Left lobe of liver (tissue), 2 donors: Measurements from ENCODE around the gene FAHD2B. TPM values are rescaled to one million over a fixed set of nuclear protein-coding genes. Genes with fewer than 3 reads are reported as not detected.
"Not testable (repeated sequence)": the region's sequence is repeated elsewhere in the genome, so short reads cannot be mapped to it uniquely, and the experiment has no call there.

Source experiments
- ATAC-seq: fragments of 200-7000 bp; cut with Tn5 transposase; one replicate; pipeline ENCODE4 v1.9.1; 2020; ENCODE audit warnings: mild to moderate bottlenecking, moderate library complexity
- DNase-seq: peaks from one replicate; pipeline ENCODE4 v3.0.0-alpha.2; 2020; ENCODE audit warnings: low spot score
- total RNA-seq: library from RNA; stranded (reverse); gene quantifications from one replicate; pipeline ENCODE4 v1.2.1, GENCODE V29; 2021
- donor health status: DM: no; HTN: no; CAD: no; lungs with moderate emphysema.
- donor health status: DM: no; HTN: yes; CAD: no.

The FAHD2B gene, protein sequence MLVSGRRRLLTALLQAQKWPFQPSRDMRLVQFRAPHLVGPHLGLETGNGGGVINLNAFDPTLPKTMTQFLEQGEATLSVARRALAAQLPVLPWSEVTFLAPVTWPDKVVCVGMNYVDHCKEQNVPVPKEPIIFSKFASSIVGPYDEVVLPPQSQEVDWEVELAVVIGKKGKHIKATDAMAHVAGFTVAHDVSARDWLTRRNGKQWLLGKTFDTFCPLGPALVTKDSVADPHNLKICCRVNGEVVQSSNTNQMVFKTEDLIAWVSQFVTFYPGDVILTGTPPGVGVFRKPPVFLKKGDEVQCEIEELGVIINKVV
- 3.9 TPM for total RNA-seq

GRCh38 chr2:97094772-97095611 is at the start of gene FAHD2B:
TSS of gene FAHD2B (minus strand) at chr2:97094882. CDS start at chr2:97091706, 3,176 bp downstream.
- DNase-seq = peak; percentile 77
- ATAC-seq = peak; percentile 95

DNA sequence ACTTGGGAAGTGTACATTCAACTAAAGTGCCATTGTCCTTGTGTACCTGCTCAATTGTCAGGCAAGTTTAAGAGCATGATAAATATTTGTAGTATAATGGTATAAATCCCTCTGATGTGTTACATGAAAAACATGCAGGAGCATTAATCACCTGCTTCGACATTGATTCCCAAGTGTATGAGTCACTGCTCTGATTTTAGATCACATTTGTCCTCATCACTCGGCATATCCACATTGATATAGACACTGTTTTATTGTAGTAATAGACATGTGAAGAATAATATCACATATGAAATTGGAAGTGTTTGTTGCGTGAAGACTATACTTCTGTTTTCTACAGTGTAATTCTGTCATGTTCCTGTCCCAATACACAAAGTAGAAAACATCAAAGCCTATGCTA is 49.3 kb upstream of the FAHD2B start:
- not testable (repeated sequence) for ATAC-seq, DNase-seq

DNA sequence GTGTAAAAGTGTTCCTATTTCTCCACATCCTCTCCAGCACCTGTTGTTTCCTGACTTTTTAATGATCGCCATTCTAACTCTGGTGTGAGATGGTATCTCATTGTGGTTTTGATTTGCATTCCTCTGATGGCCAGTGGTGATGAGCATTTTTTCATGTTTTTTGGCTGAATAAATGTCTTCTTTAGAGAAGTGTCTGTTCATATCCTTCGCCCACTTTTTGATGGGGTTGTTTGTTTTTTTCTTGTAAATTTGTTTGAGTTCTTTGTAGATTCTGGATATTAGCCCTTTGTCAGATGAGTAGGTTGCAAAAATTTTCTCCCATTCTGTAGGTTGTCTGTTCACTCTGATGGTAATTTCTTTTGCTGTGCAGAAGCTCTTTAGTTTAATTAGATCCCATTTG is 34.4 kb upstream of the FAHD2B start:
- not testable (repeated sequence) for DNase-seq, ATAC-seq

DNA sequence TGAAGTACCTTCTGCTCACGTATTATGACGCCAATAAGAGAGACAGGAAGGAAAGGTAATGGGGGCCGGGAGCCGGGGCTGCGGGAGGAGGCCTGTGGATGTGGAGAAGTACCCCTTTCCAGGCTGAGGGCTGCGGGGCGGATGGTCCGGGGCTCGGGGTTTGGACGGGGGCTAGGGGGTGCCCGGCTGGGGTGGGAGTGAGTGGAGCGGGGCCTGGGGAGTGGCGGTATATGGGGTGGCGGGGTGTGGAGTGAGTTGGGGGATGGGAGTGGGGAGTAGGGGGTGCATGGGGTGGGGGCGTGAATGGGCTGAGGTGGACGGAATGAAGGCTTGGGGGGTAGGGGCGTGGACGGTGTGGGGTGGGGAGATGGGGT is 19.2 kb upstream of the FAHD2B start:
- not testable (repeated sequence) for DNase-seq
- peak; percentile 2 for ATAC-seq

GRCh38 chr2:97113050-97113881 is 18.6 kb upstream of the FAHD2B start, which contains the start of gene ANKRD36:
TSS of gene ANKRD36 (plus strand) at chr2:97113153. CDS start at chr2:97113740, 587 bp downstream.
- DNase-seq (peak; percentile 80), ATAC-seq (peak; percentile 87)

DNA sequence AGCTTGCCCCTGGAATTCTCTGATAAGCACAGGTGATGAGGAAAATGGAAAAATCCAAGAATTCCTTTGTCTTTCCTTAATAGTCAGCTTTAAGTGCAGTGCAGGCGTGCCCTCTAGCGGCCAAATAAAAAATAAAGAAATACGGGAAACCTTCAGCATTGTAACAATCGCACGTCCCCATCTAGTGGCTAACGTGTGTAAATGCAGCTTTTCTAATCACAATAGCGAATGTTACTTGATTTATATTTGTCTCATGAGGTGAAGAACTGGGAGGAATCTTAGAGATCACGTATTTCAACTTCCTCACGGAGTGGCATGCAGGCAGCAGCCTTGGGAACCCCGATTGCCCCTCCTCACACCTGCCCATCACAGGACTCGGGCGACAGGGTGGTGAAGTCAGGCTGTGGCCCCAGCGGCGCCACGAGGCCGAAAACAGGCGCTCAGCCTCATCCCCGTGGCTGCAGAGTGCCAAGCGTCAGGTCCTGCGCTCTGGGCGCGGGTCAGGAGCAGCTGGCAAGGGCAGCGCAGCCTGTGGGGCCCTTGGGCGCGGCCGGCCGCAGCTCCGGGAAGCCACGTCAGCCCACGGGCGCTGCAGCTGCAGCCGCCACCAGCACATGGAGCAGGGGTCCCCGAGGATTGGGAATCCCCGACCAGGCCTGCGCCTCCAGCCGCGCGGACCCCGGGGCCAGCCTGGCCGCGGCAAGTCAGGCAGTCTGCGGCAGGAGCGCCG is 17.8 kb upstream of the FAHD2B start:
- ATAC-seq (peak; percentile 95), DNase-seq (peak; percentile 70)

GRCh38 chr2:97111246-97111645 is 16.6 kb upstream of the FAHD2B start:
- not testable (repeated sequence) for ATAC-seq, DNase-seq

- not testable (repeated sequence) for ATAC-seq, DNase-seq
Measured at GRCh38 chr2:97106878-97107277, 12.2 kb upstream of the FAHD2B start.

- ATAC-seq, DNase-seq: not testable (repeated sequence)
Measured at GRCh38 chr2:97098786-97099372, 4.2 kb upstream of the FAHD2B start.

DNA sequence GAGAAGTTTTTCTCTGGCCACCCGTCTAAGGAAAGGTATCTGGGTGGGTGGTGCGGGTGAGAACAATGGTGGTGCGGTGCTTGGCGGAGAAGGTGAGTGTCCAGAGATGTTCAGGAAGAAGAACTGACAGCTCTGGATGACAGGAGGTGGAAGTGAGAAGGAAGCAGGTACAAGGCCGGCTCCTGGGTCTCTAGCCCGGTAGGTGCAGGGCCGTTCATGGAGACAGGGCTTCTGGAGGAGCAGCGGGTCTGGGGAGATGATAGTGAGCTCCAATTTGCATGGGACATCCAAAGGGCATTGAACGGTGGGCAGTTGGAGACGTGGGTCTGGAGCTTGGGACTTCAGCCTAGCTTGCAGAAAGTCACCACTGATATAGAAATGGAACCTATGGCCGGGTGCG is 979 bp upstream of the FAHD2B start:
- no peak for DNase-seq
- no peak for ATAC-seq

GRCh38 chr2:97093983-97094771 is 505 bp downstream of the FAHD2B start:
- ATAC-seq = peak; percentile 14
- not testable (repeated sequence) for DNase-seq

DNA sequence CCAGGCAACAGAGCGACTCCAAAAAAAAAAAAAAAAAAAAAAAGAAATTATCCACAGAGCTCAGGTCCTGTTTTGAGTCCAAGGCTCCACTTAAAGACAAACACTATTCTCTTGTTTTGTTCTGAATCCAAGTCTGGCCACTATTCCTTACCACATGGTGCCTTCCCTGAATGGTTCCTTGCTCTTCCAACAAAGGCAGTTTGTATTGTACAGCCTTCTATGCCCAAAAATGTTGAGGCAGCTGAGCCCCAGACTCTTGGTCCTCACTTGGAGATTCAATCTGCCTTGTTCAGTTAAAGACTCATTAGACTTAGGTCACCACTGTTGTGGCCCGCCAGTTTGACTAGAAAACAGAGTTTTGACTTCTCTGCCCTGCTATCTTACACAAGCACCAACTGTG is 1.7 kb downstream of the FAHD2B start:
- not testable (repeated sequence) for ATAC-seq, DNase-seq

DNA sequence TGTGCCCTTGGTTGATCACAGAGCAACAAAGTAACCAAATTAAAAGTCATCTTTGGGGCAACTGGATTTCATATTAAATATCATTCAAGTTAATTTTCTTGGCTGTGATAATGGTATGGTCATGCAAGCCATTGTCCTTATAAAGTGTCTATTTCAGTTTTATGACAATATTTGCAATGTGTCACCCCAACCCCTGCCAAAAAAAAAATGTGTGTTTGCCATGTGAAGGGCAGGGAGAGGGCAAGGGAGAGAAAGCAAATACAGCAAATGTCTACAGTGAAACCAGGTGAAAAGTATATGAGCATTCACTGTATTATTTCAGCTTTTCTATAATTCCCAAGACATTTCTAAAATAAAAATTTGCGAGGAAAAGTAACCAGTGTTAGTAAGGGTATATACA is 6.0 kb downstream of the FAHD2B start:
- peak; percentile 56 for ATAC-seq
- not testable (repeated sequence) for DNase-seq

DNA sequence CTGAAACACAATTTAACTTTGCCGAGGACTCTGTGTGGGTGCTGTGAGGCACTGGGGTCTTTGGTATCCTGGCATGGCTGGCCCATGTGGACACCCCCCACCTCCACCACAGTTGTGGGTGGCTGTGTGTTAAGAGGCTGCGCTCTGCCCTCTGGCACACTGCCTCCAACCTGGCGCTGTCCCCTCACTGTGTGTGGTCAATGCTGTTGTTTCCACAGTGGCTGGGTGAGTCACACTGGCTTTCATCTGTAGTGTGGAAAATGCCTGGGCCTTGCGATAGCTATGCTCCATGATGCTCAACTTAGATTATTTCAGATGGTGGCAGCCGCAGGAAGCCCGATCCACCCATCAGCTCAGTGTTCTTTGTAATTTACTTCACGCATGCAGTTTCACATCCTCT is 9.6 kb downstream of the FAHD2B start:
- DNase-seq, ATAC-seq: not testable (repeated sequence)

DNA sequence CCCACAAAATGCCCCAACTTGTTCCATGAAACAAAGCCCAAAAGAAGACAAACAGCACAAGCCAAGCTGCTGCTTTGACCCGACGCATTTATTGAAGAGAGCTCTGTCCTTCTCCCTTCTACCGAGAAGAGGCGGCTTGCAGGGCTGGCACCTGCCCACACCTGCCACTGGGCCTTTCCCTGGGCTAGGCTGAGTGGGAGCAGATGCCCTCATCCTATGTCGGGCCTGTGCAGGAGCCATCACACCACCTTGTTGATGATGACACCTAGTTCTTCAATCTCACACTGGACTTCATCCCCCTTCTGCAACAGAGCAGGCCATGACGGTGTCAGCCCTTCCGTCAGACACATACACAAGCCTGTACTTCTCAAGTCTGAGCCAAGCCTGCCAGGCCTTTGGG is 11.2 kb downstream of the FAHD2B start:
- not testable (repeated sequence) for ATAC-seq, DNase-seq

GRCh38 chr2:97082206-97082605 is 12.5 kb downstream of the FAHD2B start:
- ATAC-seq = peak; percentile 26
- DNase-seq = not testable (repeated sequence)

DNA sequence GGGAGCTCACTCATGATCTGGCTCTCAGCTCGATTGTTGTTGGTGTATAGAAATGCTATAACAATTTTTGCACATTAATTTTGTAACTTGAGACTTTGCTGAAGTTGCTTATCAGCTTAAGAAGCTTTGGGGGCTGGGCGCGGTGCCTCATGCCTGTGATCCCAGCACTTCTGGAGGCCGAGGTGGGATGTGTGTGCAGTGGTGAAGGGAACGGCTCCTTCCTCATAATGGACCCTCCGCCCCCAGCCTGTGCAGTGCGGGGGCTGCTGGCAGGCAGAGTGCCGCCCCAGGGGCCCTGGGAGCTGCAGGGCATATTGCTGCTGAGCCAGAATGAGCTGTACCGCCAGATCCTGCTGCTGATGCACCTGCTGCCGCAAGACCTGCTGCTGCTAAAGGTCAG is 13.8 kb downstream of the FAHD2B start:
- not testable (repeated sequence) for ATAC-seq, DNase-seq

- ATAC-seq = not testable (repeated sequence)
Measured at GRCh38 chr2:97077213-97077612, 17.5 kb downstream of the FAHD2B start.

DNA sequence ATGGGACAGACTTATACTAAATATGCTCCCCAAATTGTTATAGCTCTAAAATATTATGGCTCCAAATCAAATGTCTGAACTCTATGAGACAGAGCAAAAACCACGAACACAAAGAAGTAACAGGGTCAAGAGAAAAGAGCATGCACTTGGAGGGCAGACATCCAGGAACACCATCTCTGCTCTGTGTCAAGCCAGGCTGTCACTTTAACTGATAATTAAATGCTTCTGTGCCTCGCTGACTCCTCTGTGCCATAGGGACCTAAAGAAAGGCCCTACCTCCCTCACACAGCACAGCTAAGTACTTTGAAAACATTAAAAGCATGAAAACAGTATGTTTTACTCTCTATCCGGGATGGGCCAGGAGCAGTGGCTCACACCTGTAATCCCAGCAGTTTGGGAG is 23.8 kb downstream of the FAHD2B start:
- DNase-seq, ATAC-seq: not testable (repeated sequence)

More at GRCh38 chr2:97077213-97077612, 17.5 kb downstream of the FAHD2B start:
- DNase-seq = not testable (repeated sequence)
